Ammon's horn (tissue), 1 donor: ENCODE measurements around the gene C18orf63.

Experiments
- DNase-seq: peaks from one replicate; pipeline ENCODE4 v3.0.0-alpha.2; 2016; ENCODE audit warnings: low spot score

The C18orf63 gene

DNA sequence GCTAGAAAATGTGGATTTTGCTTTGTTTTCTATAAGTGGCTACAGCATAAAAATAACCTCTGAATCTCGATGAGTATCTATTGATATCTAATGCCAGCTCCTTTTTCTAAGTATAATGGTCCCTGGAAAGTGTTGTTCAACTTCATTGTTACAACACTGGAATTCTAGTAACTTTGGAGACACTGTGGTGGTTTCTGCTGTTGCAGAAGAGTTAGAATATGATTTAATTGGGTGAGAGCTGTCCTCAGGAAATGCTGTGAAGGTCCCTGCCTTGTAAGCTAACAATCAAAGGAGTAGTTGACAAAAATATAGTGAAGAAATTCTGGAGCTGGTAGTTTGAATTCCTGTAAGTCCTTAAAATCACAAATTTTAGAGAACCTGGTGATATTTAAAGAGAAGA is 62.1 kb downstream of the C18orf63 start:
- no peak for DNase-seq

DNA sequence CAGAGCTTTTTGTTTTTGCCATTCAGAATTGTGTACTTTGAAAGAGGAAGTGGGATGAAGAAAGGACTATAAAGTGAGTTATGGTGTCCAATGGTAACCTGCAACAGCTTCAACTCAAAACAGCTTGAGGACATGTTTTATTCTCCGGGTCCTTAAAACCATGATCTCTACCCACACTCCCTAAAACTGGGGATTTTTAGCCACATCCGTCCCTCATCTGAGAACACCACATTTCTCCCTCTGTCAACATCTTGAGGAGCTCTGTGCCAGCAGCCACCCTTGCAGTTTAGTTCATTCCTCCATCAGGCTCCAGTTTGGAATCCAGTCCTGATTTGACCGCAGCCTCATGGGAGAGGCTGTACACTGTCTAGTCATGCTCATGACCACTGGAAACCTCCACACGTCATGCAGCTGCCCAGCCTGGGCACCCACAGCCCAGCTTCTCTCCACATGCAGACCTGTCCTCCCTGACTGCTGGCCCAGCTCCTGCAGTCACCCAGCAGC is 62.6 kb downstream of the C18orf63 start:
- DNase-seq: no peak

DNA sequence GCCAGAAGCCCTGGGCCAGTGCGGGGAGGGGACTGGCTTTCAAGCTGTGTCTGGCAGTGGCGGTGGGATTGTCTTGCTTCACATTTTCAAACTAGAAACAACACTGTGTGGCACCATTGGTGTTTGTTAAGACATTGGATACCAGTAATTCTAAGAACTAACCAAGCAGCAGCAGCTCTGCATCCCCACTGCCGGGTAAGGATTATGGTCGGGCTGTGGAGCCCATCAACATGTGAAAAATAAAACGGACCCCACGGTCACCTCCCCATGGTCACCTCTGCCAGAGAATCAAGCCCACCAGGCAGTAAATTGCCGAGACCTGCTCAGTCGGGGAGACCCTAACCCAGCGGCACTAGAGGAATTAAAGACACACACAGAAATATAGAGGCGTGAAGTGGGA is 65.3 kb downstream of the C18orf63 start:
- no peak for DNase-seq

DNA sequence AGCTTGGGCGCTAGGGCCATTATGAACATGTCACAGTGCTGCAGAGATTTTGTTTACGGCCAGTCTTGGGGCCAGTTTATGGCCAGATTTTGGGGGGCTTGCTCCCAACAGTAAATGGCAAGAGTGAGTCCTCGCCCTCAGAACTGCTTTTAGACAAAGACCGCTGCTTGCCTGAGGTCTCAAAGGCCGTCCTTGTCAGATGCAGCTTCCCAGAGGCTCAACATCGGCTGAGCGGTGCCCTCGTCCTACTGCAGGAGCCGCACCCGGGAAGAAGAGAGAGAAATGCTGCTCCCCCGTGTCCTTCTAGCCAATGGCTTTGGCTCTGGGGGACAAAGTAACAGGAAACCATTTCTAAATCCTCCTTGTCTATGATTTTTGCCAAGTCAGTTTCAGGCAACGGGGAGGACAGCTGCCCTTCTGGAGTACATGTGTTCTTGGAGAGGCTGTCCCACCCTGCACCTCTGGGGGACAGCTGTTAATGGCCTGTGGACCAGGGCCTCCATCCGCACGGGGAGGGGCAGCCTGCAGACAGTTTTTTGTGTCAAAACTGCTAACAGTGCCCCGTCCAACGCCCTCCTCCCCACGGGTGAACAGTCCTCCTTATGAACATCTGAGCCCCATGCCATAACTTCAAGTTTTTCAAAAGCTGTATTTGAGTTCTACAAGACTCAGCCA is 66.1 kb downstream of the C18orf63 start:
- no peak for DNase-seq

DNA sequence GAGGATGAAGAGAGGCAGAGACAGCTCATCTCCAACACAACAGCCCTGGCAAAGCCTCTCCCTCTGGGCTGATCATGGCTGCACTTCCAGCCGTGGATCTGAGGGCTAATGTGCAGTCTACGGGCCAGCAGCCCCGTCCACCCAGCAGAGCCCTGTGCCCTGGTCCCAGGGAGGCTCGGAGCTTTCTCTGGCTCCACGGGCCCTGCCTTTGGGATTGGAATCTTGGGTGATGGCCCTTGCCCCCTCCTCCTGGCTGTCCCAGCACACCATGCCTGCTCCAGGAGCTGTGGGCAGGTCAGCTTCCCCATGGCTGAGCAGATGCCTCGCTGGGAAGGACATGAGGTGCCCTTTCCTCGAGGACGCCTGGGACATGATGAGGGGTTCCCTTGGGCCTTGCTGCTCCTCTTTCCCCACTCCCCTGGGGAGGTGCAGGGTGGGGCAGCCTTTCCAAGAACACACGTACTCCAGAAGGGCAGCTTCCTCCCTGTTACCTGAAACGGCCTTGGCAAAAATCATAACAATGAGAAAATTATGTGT is 66.9 kb downstream of the C18orf63 start:
- DNase-seq: no peak

DNA sequence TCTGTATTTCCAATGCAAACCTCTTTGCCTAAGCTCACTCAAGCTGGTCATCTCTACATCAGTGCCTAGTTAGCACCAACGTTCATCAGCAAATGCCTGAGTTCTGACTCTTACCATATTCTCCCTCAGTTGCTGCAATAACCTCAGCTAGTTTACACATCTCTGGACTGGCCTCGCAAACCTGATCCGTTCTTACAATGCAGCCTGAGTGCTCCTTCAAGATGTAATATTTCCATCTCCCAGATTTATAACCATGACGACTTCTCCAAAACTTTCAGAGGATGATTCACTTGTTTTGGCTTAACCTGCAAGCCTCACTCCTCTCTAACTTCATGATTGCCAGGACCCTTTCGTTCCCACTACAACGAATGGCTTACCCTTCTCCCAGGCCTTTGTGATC is 71.7 kb downstream of the C18orf63 start:
- no peak for DNase-seq

DNA sequence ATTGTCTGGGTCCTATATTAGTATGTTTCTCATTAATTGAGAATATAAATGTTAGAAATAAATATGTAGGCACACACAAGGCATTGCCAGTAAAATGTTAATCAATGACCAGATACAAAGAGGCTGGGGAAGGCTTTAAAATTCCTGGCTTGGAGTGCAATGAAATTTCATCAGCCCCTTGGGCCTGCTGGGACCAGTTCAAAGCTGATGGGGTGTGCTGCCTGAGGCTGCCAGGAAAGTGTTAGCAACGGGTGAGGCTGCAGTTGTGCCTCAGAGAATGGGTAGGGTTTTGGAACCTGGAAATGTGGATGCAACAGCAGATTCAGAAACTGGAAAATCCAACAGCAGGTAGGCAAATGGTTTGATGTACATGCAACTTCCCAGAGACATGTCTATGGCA is 72.6 kb downstream of the C18orf63 start:
- DNase-seq: no peak

DNA sequence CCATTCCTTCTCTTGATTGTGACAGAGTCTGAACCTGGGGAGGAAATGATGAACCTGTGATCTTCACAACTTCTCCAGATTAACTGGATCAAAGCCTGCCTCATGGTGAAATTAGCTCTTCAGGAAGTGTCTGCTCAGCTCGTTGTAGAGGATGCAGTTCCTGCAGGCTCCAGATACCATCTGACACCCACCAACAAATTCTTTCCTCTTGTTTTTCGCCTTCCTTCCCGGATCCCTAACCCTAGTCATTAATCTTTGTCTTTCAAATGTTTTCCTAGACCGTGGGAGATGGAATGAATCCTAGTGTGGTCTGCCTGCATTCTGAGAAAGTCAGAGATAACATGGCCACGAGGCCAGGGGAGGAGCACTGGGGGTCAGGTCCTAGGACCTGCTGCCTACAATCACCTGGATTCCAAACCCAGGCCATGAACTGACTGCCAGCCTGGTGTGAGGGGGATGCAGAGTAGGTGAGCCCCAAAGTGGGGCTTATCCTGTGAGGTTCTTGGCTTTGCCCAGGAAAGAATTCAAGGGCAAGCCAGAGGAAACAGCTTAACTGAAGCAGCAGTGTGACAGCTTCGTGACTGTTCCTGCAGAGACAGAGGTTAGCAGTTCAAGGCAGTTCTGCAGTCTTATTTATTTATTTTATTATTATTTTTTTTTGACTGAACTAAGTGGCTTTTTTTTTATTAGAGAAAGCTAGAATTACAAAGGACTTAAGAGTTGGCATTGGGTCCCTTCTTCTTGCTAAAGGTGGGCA is 73.7 kb downstream of the C18orf63 start:
- no peak for DNase-seq

DNA sequence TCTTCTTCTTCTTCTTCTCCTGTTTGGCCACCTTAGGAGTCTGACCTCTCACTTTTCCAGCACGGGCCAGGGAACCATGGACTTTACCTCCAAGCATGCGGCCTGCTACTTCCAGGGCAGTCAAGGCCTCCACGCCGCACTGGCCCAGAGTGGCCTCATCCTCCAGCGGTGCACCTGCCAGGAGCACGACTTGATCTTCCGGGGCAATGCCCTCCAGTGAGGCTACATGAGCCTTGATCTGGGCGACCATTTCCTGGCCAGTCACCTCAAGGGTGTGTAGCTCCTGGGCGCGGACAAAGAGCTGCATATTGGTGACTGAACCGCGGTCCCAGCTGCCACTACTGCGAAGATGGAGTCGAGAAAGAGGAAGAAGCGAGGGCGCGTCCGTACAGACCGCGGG is 74.4 kb downstream of the C18orf63 start:
- no peak for DNase-seq

DNA sequence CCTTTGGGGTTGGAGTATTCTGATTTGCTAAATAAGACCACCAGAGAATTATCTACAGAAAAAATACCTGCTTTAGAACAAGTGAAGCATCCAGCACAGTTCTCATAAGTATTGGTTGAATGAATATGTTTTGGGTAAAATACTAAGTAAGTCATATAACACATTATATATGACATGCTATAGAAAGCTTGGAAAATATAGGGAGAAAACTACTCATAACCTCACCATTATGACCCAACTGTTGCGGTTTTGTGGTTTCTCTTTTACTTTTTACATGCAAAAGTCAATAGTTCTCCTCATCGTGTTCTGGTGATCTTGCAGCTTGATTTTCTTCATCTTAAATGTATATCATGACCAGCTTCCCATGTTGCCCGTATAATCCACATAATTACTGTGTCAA is 75.3 kb downstream of the C18orf63 start:
- DNase-seq: no peak

DNA sequence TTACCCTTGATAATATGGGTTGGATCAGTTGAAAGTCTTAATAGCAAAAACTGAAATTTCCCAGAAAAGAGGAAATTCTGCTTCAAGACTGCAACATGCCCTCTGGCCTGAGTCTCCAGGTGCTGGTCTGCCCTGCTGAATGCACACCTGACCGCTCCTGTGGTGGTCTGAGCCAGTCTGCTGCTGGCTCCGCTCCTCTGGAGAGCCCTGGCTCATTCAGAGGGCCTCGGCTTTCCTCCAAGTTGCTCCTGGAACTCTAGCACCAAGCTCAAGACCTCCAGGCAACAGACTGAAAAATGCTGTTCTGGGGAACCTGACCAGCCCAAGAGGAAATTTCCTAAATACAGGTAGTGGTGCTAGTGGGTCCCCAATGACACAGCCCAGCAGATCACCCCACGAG is 76.7 kb downstream of the C18orf63 start:
- DNase-seq: peak; percentile 14

DNA sequence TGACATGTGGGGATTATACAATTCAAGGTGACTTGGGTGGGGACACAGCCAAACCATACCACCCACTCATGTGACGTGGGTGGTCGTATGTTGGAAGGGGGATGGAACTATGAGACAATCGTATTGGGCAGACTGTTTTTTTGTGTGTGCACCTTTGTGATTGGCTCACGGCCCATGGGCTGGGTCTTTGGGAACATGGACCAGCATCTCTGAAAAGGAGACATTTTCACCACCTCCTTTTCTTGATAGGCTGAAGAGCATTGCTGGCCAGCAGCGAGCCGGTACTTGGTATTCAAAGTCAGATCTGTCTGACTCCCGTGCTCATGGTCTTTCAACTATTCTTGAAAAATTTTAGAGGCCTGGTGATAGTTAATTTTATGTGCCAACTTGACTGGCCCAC is 79.4 kb downstream of the C18orf63 start:
- DNase-seq: no peak

DNA sequence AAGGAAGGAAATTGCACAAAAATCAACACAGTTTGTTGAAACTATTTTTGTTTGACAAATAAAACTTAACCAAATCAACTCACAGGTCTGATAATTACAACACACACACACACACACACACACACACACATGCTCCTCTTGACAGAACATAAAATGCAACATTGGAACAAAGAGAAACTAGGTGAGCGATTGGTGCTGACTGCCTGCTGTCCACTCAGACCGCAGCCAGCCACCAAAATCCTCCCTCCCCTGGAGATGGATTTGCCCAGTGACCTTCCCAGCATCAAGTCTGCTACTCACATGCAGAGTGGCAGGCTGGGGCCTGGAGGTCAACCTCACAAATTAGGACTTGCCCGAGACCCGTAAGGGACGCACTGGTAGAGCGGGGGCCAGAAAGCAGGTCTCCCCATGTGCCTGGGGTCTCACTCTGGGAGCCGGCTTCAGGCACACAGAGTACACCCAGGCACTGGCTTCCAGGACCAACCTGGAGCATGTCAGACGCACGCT is 80.1 kb downstream of the C18orf63 start:
- no peak for DNase-seq

DNA sequence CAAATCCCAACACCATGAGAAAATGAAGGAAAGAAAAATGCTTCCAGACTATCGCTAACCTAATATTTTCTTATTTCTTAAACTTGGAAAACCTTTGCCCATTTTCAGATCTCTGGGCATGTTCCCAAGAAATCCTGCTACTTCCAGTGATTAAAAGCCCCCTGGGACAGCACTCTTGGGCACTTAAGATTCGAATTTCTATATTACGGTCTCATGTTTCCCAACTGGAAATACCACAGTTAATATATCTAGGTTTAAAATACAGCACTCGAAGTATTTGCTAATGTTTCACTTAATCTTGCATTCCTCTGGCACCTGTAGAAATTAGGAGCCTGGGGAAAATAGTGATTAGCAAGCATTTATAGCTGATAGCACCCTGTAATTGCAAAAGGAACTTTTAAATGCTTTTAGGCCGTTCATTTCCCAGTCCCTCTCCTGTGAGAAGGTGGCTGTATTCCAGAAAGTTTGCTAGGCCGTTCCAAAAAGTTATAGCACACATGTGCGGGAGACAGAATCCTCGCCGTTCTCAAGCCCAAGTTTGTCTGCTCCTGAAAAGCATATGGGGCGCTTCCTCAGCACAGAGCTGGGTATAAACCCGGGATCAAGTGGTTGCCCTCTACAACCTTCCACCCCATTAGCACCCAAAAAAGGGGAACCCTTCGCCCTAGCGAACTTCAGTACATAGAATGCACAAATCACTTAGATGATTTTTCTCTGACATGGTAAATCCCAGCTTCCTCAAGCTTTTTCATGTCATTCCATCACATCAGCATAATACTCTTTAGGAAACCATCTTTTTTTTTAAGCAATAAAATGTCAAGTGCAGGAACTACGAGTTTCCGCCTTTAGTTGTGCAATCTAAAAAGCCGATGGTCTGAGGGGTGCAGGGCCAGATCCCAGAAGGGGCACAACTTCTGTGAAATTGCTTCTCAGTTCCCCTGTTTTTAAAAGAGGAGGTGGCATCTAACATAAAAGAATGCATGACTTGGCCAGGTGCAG is 80.8 kb downstream of the C18orf63 start:
- no peak for DNase-seq

DNA sequence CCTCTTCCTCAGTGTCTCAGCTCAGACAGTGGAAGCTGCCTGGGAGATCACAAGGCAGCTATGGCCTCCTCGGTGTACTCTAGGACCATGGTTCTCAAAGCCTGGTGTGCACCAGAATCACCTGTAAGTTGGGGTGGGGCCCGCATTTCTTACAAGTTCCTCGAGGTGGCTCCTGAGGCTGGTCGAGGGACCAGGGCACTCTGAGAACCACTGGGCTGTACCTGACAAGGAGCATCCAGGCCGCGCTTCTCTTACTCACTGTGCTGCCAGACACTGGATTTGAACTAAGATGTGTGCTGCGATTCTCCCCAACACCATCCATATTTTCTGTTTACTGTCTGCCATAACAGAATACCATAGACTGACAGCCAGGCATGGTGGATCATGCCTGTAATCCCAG is 81.9 kb downstream of the C18orf63 start:
- DNase-seq: no peak

DNA sequence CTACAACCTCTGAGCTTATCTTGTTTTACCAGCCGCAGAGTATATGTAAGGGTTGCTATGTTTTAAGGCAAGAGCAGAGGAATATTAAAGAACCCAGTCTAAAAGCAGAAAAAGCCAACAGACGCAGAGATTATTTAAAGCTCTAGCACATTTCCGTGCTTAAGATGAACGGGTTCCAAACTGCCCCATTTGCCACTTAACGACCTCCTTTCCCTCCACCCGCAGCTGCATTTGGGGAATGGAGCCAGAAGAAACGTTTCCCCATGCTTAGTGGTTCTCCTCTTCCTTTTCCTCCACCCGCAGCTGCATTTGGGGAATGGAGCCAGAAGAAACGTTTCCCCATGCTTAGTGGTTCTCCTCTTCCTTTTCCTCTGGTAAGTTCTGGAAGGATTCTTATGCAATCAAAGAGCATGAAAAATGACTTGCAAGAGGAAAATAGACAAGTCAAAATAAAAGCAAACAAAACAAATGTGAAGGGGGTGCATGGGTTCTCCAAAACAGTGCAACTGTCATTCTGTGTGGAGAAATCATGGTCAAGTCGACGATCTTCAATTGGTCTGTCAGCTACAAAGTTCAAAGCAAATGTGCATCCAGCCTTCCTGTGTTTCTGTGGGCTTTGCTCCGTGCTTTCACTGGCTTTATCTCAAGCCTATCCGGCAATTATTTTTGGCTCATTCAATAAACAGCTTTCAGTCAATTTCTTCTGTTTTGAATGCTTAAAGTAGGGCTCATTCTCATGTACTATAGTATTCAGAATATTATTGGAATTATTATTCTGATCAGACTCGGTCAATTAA is 83.7 kb downstream of the C18orf63 start:
- DNase-seq: no peak

DNA sequence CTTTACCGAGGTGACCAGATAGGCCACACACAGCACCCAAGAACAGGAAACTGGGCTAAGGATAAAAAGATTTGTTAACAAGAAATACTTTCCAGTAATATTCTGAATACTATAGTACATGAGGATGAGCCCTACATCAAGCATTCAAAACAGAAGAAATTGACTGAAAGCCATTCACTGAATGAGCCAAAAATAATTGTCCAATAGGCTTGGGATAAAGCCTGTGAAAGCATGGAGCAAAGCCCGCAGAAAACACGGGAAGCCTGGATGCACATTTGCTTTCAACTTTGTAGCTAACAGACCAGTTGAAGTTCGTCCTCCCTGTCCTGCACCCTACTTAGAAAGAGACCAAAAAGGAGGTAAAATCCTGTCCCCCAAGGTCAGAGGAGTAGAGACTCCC is 85.2 kb downstream of the C18orf63 start:
- DNase-seq: no peak

DNA sequence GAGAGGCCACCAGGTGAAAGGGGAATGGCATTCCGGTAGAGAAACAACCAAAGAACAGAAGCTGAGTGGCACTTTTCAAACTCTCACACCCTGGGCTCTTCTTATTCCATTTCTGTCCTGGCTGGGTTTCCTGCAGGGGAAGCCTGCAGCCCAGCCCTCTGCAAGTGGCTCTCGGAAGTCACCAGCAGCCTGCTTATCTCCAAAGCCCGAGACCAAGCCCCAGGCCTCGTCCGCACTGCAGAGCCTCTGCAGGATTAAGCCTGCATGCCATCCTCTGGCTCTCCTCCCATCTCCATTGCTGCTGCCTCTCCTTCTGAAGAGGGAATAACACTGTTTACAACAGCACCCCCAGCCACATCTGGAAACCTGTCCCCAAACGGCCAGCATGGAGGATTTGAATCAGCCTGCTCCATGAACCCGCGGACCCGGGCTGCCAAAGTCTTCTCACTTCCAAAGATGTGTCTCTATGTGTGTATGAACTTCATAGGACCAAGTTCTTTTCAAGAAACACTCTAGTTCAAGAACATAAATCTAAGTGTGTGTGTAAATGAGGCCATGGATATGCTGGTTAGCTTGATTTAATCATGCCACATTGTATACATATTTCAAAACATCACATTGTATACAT is 87.3 kb downstream of the C18orf63 start:
- no peak for DNase-seq

DNA sequence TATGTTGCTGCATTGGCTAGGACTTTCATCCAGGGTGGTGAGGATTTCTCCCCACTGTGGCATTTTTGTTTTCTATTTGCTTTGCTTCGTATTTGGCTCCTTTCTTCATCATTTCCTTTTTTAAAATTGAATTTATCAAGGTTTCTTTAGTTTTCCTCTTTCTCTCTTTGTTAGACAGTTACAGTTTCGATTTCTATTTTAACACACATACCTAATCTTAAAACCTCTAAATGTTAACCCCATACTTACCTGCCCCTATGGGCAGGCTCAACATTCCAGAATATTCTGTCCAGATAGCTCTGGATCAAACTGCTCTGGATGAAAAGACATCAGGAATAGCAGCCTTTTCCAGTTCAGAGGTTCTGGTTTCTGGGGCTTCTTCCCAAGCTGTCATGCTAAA is 92.2 kb downstream of the C18orf63 start:
- DNase-seq: no peak
